HG02678 (cell line): ENCODE measurements around the gene MTF2.

Source experiments
- ATAC-seq: cut with Tn5 transposase; IDR thresholded peaks from one replicate; pipeline ENCODE4 v1.9.1; 2021; ENCODE audit warnings: mild to moderate bottlenecking, moderate library complexity; ENCODE audit not compliant: unreplicated experiment

MTF2 gene

DNA sequence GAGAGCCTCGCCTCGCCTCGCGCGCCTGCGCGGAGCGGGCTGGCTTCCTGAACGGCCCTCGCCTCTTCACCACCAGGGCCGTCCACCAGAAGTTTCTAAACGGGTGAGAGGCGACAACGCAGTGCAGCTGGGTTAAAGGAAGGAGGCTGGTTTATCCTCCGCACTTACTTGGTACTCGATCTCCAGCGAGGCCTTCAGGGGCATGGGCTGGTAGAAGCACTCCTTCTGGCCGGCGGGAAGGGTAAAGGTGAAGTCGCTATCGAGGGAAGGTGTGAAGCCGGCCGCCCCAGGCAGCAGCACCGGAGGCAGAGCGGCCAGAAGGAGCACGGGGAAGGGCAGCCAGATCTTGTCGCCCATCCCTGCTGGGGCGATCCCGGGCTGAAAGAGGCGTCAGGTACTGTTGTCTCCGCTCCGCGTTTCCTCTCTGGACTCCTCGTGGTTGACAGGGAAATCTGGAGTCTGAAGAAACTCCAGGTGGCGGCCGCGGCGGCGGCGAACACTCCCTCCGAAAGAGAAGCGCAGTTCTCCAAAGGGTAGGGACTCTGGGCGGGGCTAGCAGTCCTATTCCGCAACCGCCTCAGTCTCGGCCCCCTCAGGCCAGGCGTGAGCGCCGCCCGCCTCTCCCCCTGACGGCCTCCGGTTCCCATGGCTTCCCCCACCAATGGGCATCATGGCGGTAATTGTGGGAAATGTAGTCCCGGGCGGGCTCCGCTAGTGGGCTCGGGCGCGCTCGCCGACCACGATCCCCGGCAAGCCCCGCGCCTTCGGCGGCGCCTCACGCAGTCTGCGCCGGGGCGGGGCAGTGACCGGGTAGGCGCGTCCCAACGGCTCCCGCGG is 101.0 kb downstream of the MTF2 start, which contains the start of gene TMED5:
Gene TMED5 (minus strand): TSS at position 528 of the 837 bp plus-strand sequence. CDS start 171 bp downstream, at position 357.
- ATAC-seq = peak; percentile 84

DNA sequence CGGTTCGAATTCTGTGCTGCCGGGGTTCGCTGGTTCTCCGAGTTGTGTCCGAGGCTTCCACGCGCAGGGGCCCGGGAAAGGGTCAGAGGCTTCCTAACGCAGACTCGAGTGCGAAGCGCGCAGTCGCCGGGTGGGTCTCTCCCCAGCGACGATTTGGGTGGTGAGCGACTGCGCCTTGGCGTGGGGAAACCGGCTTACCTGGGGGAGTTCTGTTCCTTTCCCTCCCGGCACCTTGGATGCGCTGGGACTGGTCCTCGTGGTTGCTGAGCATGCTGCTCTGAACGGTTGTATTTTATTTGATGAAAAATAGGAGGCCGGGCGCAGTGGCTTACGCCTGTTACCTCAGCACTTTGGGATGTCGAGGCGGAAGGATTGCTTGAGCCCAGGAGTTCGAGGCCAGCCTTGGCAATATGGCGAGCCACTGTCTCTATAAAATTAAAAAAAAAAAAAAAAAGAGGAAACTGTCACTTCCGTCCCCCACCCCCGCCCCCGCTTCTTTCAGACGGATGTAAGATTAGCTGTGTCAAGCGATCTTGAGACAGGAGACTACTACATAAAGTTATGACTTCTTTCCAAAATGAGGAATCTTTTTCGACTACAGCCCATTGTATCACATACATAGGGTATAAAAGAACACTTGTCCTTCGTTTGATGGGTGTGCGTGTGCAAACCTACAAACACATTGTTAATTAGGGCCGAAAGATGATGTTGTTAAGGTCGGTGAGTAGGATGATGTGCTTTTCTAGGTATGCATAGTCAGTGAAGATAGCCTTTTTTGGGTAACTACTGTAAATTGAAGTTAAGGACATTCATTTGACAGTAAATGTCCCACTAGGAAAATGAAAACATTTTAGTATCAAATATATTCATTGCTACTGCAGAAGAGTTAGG is 101.9 kb downstream of the MTF2 start, which contains the start of gene CCDC18:
Gene CCDC18 (plus strand): TSS at position 2 of the 891 bp plus-strand sequence. CDS start 2,638 bp downstream, outside the sequence.
- ATAC-seq = peak; percentile 4

DNA sequence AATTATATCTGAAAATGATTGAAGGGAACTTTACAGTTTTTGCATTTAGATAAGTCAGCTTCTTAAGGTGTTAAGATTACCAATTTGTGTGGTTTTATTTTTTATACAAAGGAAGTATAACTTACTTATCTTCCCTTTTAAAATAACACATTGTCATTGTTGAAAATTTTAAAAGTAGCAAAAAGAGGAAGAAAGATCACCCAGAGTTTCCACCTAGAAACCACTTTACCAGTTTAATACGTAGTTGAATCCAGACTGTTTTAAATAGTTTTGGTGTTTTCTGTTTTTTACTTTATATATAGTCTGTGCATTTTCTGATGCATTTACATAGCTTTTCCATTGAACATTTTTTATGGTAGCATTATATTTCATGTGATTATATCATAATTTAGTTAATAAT is 107.6 kb downstream of the MTF2 start:
- no peak for ATAC-seq
